ENCODE results near the gene RBM26.

GRCh38 chr13:79349011-79349410 is 57.0 kb downstream of the RBM26 start:
- TF ChIP-seq RAD21 (IDR thresholded peaks at IDR 0.05): no peak
- TF ChIP-seq, protein P1, sequence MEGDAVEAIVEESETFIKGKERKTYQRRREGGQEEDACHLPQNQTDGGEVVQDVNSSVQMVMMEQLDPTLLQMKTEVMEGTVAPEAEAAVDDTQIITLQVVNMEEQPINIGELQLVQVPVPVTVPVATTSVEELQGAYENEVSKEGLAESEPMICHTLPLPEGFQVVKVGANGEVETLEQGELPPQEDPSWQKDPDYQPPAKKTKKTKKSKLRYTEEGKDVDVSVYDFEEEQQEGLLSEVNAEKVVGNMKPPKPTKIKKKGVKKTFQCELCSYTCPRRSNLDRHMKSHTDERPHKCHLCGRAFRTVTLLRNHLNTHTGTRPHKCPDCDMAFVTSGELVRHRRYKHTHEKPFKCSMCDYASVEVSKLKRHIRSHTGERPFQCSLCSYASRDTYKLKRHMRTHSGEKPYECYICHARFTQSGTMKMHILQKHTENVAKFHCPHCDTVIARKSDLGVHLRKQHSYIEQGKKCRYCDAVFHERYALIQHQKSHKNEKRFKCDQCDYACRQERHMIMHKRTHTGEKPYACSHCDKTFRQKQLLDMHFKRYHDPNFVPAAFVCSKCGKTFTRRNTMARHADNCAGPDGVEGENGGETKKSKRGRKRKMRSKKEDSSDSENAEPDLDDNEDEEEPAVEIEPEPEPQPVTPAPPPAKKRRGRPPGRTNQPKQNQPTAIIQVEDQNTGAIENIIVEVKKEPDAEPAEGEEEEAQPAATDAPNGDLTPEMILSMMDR (IDR thresholded peaks at IDR 0.05; ENCODE audit: low read depth, low read length, missing input control): no peak
- TF ChIP-seq, protein P2, sequence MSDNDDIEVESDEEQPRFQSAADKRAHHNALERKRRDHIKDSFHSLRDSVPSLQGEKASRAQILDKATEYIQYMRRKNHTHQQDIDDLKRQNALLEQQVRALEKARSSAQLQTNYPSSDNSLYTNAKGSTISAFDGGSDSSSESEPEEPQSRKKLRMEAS (IDR thresholded peaks at IDR 0.05): no peak
- no peak for TF ChIP-seq ZBTB33 (IDR thresholded peaks at IDR 0.05)
- no peak for TF ChIP-seq GABPA (IDR thresholded peaks at IDR 0.05 in 1 of 2, conservative IDR thresholded peaks at IDR 0.05 in 1 of 2)
- TF ChIP-seq, protein P3, sequence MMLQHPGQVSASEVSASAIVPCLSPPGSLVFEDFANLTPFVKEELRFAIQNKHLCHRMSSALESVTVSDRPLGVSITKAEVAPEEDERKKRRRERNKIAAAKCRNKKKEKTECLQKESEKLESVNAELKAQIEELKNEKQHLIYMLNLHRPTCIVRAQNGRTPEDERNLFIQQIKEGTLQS (IDR thresholded peaks at IDR 0.05): no peak
- TF ChIP-seq, protein P4, sequence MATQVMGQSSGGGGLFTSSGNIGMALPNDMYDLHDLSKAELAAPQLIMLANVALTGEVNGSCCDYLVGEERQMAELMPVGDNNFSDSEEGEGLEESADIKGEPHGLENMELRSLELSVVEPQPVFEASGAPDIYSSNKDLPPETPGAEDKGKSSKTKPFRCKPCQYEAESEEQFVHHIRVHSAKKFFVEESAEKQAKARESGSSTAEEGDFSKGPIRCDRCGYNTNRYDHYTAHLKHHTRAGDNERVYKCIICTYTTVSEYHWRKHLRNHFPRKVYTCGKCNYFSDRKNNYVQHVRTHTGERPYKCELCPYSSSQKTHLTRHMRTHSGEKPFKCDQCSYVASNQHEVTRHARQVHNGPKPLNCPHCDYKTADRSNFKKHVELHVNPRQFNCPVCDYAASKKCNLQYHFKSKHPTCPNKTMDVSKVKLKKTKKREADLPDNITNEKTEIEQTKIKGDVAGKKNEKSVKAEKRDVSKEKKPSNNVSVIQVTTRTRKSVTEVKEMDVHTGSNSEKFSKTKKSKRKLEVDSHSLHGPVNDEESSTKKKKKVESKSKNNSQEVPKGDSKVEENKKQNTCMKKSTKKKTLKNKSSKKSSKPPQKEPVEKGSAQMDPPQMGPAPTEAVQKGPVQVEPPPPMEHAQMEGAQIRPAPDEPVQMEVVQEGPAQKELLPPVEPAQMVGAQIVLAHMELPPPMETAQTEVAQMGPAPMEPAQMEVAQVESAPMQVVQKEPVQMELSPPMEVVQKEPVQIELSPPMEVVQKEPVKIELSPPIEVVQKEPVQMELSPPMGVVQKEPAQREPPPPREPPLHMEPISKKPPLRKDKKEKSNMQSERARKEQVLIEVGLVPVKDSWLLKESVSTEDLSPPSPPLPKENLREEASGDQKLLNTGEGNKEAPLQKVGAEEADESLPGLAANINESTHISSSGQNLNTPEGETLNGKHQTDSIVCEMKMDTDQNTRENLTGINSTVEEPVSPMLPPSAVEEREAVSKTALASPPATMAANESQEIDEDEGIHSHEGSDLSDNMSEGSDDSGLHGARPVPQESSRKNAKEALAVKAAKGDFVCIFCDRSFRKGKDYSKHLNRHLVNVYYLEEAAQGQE (IDR thresholded peaks at IDR 0.05): no peak
- TF ChIP-seq NR2F2 (IDR thresholded peaks at IDR 0.05): no peak
- no peak for TF ChIP-seq JUND (IDR thresholded peaks at IDR 0.05)
- no peak for TF ChIP-seq YY1 (IDR thresholded peaks at IDR 0.05)
- TF ChIP-seq HNF4A (conservative IDR thresholded peaks at IDR 0.05): no peak
- TF ChIP-seq TAF1 (conservative IDR thresholded peaks at IDR 0.05): no peak
- TF ChIP-seq EGR1 (IDR thresholded peaks at IDR 0.05; ENCODE audit: low read depth in 2 of 2): no peak
